ENCODE measurements around the gene TRMT10A. TPM values are rescaled to one million over a fixed set of nuclear protein-coding genes. Genes with fewer than 3 reads are reported as not detected.

TRMT10A gene
- total and polyA plus RNA-seq, 2 of the 13 experiments (the other 11 are each of a cell fraction or from before 2014, with no cell fraction given): 3.9 to 12.6 TPM

GRCh38 chr4:99563310-99564186 lies at the start of gene TRMT10A (continued):
- TF ChIP-seq ZNF687 (CRISPR knock-in tag; IDR thresholded peaks at IDR 0.05): peak; percentile 75
- TF ChIP-seq ZNF280D (CRISPR knock-in tag; IDR thresholded peaks at IDR 0.05): no peak
- TF ChIP-seq ZBTB39 (CRISPR knock-in tag; IDR thresholded peaks at IDR 0.05): no peak
- no peak for TF ChIP-seq USF2 (IDR thresholded peaks at IDR 0.05; ENCODE audit: low read depth, low read length)
- TF ChIP-seq USF2 (CRISPR knock-in tag; IDR thresholded peaks at IDR 0.05; ENCODE audit: borderline replicate concordance): peak; percentile 46; the same call in 1 of the 2 replicates
- TF ChIP-seq HNF1B (CRISPR knock-in tag; IDR thresholded peaks at IDR 0.05): peak; percentile 87
- 0 out of 2 replicates have a peak, but pooled peaks have one; percentile 53 for TF ChIP-seq ZNF670 (CRISPR knock-in tag; IDR thresholded peaks at IDR 0.05; ENCODE audit: borderline replicate concordance)
- no peak for TF ChIP-seq ZNF292 (CRISPR knock-in tag; IDR thresholded peaks at IDR 0.05; ENCODE audit: borderline replicate concordance, low read depth)
- peak; percentile 77; the same call in 1 of the 2 replicates for TF ChIP-seq MEIS1 (CRISPR knock-in tag; IDR thresholded peaks at IDR 0.05; ENCODE audit: borderline replicate concordance)
- TF ChIP-seq ZNF749 (CRISPR knock-in tag; IDR thresholded peaks at IDR 0.05; ENCODE audit: borderline replicate concordance): peak; percentile 53; the same call in 1 of the 2 replicates
- no peak for TF ChIP-seq HOMEZ (CRISPR knock-in tag; IDR thresholded peaks at IDR 0.05; ENCODE audit: low read depth)

Measured in HepG2 (cell line).